Upper lobe of left lung (tissue), 6 donors: ENCODE measurements around the gene LGALS12. TPM values are rescaled to one million over a fixed set of nuclear protein-coding genes. Genes with fewer than 3 reads are reported as not detected.

Source experiments
- ATAC-seq, 2 donors: fragments of 200-7000 bp; cut with Tn5 transposase; one replicate each; pipeline ENCODE4 v1.9.1; 2022; ENCODE audit warnings: mild to moderate bottlenecking in 2 of 2, moderate library complexity in 2 of 2; ENCODE audit not compliant: low FRiP score in 2 of 2
- DNase-seq, 2 donors: peaks; one replicate each; pipeline ENCODE4 v3.0.0-alpha.2; 2019 to 2020
- H3K27ac ChIP-seq, 4 donors: fragments of 200-600 bp; sonication (generic); one replicate each; pipeline ENCODE4 v1.5.1; 2016 to 2019
- H3K27me3 ChIP-seq, 4 donors: fragments of 200-600 bp; sonication (generic); one replicate each; pipeline ENCODE4 v1.5.1; 2017 to 2019
- H3K36me3 ChIP-seq, 4 donors: fragments of 200-600 bp; sonication (generic); one replicate each; pipeline ENCODE4 v1.5.1; 2016 to 2019
- H3K4me1 ChIP-seq, 4 donors: fragments of 200-600 bp; sonication (generic); one replicate each; pipeline ENCODE4 v1.5.1; 2018 to 2019
- H3K4me3 ChIP-seq, 4 donors: fragments of 200-600 bp; sonication (generic); one replicate each; pipeline ENCODE4 v1.5.1; 2017 to 2019; ENCODE audit warnings: mild to moderate bottlenecking in 2 of 4, moderate library complexity in 1 of 4
- H3K9me3 ChIP-seq, 4 donors: fragments of 200-600 bp; sonication (generic); one replicate each; pipeline ENCODE4 v1.5.1; 2018 to 2019
- CTCF ChIP-seq, 6 experiments: fragments of 450-650 bp in 4 of 6; fragments of 200-600 bp in 2 of 6; sonication (generic) in 2 of 6; IDR thresholded peaks; one replicate each; pipeline ENCODE4 v1.5.1; 2016 to 2019; ENCODE audit warnings: antibody characterized with exemption in 6 of 6
- EP300 ChIP-seq, 4 donors: sonication (generic); formaldehyde crosslinking; IDR thresholded peaks; one replicate each; pipeline ENCODE4 v1.5.1; 2017; ENCODE audit warnings: antibody characterized with exemption in 4 of 4, control low read depth in 2 of 4
- POLR2A ChIP-seq, 4 donors: fragments of 450-650 bp; IDR thresholded peaks; one replicate each; pipeline ENCODE4 v1.5.1; 2016 to 2017; ENCODE audit warnings: antibody characterized with exemption in 4 of 4, mild to moderate bottlenecking in 2 of 4
- POLR2AphosphoS5 ChIP-seq, 2 donors: sonication (generic); formaldehyde crosslinking; IDR thresholded peaks; one replicate each; pipeline ENCODE4 v1.5.1; 2017; ENCODE audit warnings: antibody characterized with exemption in 2 of 2
- WGBS, 2 donors: methylation state at CpG; one replicate each; pipeline ENCODE4 v1.1.5; 2017 to 2018; 5-methylcytosine and 5-hydroxymethylcytosine counted together
- total RNA-seq, 6 donors: library from RNA; depleted of rRNA in 4 of 6; stranded (reverse); fragments of >200 nt in 4 of 6; gene quantifications; one replicate each; pipeline versions ENCODE4 v1.1.0 to v1.2.1, GENCODE V29; 2016 to 2021
- donor health status: DM: no; HTN: no; CAD: no; lungs with moderate emphysema.
- donor health status: DM: no; HTN: yes; CAD: no; lungs with severe emphysema.

Gene LGALS12
- total RNA-seq, 6 donors from 2014 or later, result 0.61 to 1.8 (median 0.76) TPM; not detected in 2

- Histone ChIP-seq H3K27me3 (no peaks in the 10 kb centered on the region), H3K4me1 (peaks cover 4 to 13% (median 9%) of the 10 kb centered on the region in 4 donors), H3K36me3 (no peaks in the 10 kb centered on the region), H3K4me3 (no peak overlapping the region), H3K9me3 (no peaks in the 10 kb centered on the region), H3K27ac (no peak overlapping the region)
- WGBS, 2 donors, result 92 to 96% methylated on average over 7 of the region's 7 CpGs
- DNase-seq (no peak), ATAC-seq (no peak)
- TF ChIP-seq POLR2A (IDR thresholded peaks at IDR 0.05) (no peak), CTCF (IDR thresholded peaks at IDR 0.05) (no peak), POLR2AphosphoS5 (IDR thresholded peaks at IDR 0.05) (no peak), EP300 (IDR thresholded peaks at IDR 0.05) (no peak)
Measured at GRCh38 chr11:63512816-63513215, 6.9 kb downstream of the LGALS12 start.

GRCh38 chr11:63516109-63516508 lies 10.2 kb downstream of the LGALS12 start:
- no peak for TF ChIP-seq EP300 (IDR thresholded peaks at IDR 0.05)
- no peak for TF ChIP-seq POLR2A (IDR thresholded peaks at IDR 0.05)
- no peak for TF ChIP-seq POLR2AphosphoS5 (IDR thresholded peaks at IDR 0.05)
- no peak for TF ChIP-seq CTCF (IDR thresholded peaks at IDR 0.05)
- Histone ChIP-seq H3K36me3 (no peaks in the 10 kb centered on the region), H3K9me3 (no peaks in the 10 kb centered on the region), H3K27ac (no peak overlapping the region), H3K4me1 (peaks cover 0 to 2% (median 0%) of the 10 kb centered on the region in 4 donors), H3K4me3 (no peak overlapping the region), H3K27me3 (no peaks in the 10 kb centered on the region)
- DNase-seq (no peak), ATAC-seq (no peak)
- WGBS, 2 donors, result 98 to 100% methylated on average over 4 to 6 of the region's 6 CpGs

- Histone ChIP-seq H3K9me3 (no peaks in the 10 kb centered on the region), H3K4me1 (no peaks in the 10 kb centered on the region), H3K27ac (no peak overlapping the region), H3K27me3 (no peaks in the 10 kb centered on the region), H3K36me3 (no peaks in the 10 kb centered on the region), H3K4me3 (no peak overlapping the region)
- ATAC-seq (no peak), DNase-seq (no peak)
- 92 to 94% methylated on average over 5 of the region's 5 CpGs for WGBS, 2 donors
- no peak for TF ChIP-seq POLR2AphosphoS5 (IDR thresholded peaks at IDR 0.05)
- TF ChIP-seq POLR2A (IDR thresholded peaks at IDR 0.05), result no peak
- TF ChIP-seq CTCF (IDR thresholded peaks at IDR 0.05), result no peak
- no peak for TF ChIP-seq EP300 (IDR thresholded peaks at IDR 0.05)
Measured at GRCh38 chr11:63517156-63517555, 11.3 kb downstream of the LGALS12 start.

- TF ChIP-seq POLR2AphosphoS5 (IDR thresholded peaks at IDR 0.05) (no peak), CTCF (IDR thresholded peaks at IDR 0.05) (no peak), POLR2A (IDR thresholded peaks at IDR 0.05) (no peak), EP300 (IDR thresholded peaks at IDR 0.05) (no peak)
- no peak for ATAC-seq
Measured at GRCh38 chr11:63518548-63518947, 12.7 kb downstream of the LGALS12 start.

GRCh38 chr11:63520606-63521170 lies 14.8 kb downstream of the LGALS12 start:
- DNase-seq (no peak), ATAC-seq (no peak)
- 87 to 94% methylated on average over 5 of the region's 5 CpGs for WGBS, 2 donors
- Histone ChIP-seq H3K9me3 (peaks cover 0 to 7% (median 2%) of the 10 kb centered on the region in 4 donors), H3K36me3 (no peaks in the 10 kb centered on the region), H3K4me1 (no peaks in the 10 kb centered on the region), H3K4me3 (no peak overlapping the region), H3K27ac (no peak overlapping the region), H3K27me3 (no peaks in the 10 kb centered on the region)
- TF ChIP-seq CTCF (IDR thresholded peaks at IDR 0.05) (no peak), POLR2AphosphoS5 (IDR thresholded peaks at IDR 0.05) (no peak), EP300 (IDR thresholded peaks at IDR 0.05) (no peak), POLR2A (IDR thresholded peaks at IDR 0.05) (no peak)

More at GRCh38 chr11:63518548-63518947, 12.7 kb downstream of the LGALS12 start:
- no peaks in the 10 kb centered on the region for H3K36me3 ChIP-seq
- DNase-seq, result no peak
- H3K9me3 ChIP-seq, result peaks cover 0 to 7% (median 2%) of the 10 kb centered on the region in 4 donors
- H3K4me3 ChIP-seq, result no peak overlapping the region
- H3K27me3 ChIP-seq, result no peaks in the 10 kb centered on the region
- H3K4me1 ChIP-seq, result no peaks in the 10 kb centered on the region
- no peak overlapping the region for H3K27ac ChIP-seq
- WGBS, 2 donors, result 23 to 30% methylated on average over 1 of the region's 1 CpG
